ENCODE results near the gene ANKRA2. TPM values are rescaled to one million over a fixed set of nuclear protein-coding genes. Genes with fewer than 3 reads are reported as not detected.

ANKRA2 gene
- total RNA-seq, 4 donors from 2014 or later: 9.2 to 17.1 (median 12.7) TPM

- Histone ChIP-seq H3K4me1 (no peaks in the 10 kb centered on the region), H3K4me3 (no peak overlapping the region), H3K36me3 (no peaks in the 10 kb centered on the region), H3K9me3 (no peaks in the 10 kb centered on the region), H3K27ac (no peak overlapping the region), H3K27me3 (no peaks in the 10 kb centered on the region)
- intact Hi-C loops (cut with DNase I; ENCODE audit: low total_unique reads): no loop called here
- in situ Hi-C loops (cut with MboI; ENCODE audit: low sequenced_read_pairs in 4 of 4): no loop called here
- peak in 3 of 5 experiments; percentile 13 to 41 (median 28) for TF ChIP-seq CTCF (IDR thresholded peaks at IDR 0.05 in 4 of 5, conservative IDR thresholded peaks at IDR 0.05 in 1 of 5)
- TF ChIP-seq POLR2A (IDR thresholded peaks at IDR 0.05): no peak
- DNase-seq (no peak), ATAC-seq (no peak)
Measured at GRCh38 chr5:73596705-73597328, 31.4 kb upstream of the ANKRA2 start.

DNA sequence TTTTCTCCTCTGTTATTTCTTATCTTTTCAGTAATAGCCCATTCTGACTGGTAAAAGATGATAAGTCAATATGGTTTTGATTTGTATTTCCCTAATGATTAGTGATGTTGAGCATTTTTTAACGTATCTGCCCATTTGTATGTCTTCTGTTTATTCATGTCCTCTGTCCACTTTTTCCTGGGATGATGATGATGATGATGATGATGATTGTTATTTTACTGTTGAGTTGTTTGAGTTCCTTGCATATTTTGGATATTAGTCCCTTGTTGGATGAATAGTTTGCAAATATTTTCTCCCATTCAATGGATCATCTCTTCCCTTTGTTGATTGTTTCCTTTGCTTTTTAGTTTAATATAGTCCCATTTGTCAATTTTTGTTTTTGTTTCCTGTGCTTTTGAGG lies 27.1 kb upstream of the ANKRA2 start:
- H3K9me3 ChIP-seq: no peaks in the 10 kb centered on the region
- in situ Hi-C loops (cut with MboI; ENCODE audit: low sequenced_read_pairs in 4 of 4) (loop anchor here (5.0 kb wide), 1 partner anchor 200 kb away; no protein-coding TSS in a partner anchor), intact Hi-C loops (cut with DNase I; ENCODE audit: low total_unique reads) (no loop called here)
- H3K27me3 ChIP-seq: no peaks in the 10 kb centered on the region
- no peak overlapping the region for H3K4me3 ChIP-seq
- TF ChIP-seq POLR2A (IDR thresholded peaks at IDR 0.05) (no peak), CTCF (IDR thresholded peaks at IDR 0.05 in 4 of 5, conservative IDR thresholded peaks at IDR 0.05 in 1 of 5) (no peak)
- H3K4me1 ChIP-seq: no peaks in the 10 kb centered on the region
- no peak for DNase-seq
- no peak for ATAC-seq
- no peak overlapping the region for H3K27ac ChIP-seq
- H3K36me3 ChIP-seq: no peaks in the 10 kb centered on the region

GRCh38 chr5:73591698-73592501 lies 26.5 kb upstream of the ANKRA2 start:
- no peaks in the 10 kb centered on the region for H3K9me3 ChIP-seq
- no peak for ATAC-seq
- no peak overlapping the region for H3K27ac ChIP-seq
- H3K36me3 ChIP-seq: no peaks in the 10 kb centered on the region
- in situ Hi-C loops (cut with MboI; ENCODE audit: low sequenced_read_pairs in 4 of 4): loop anchor here (5.0 kb wide), 1 partner anchor 200 kb away; no protein-coding TSS in a partner anchor
- H3K4me3 ChIP-seq: no peak overlapping the region
- DNase-seq: no peak
- TF ChIP-seq POLR2A (IDR thresholded peaks at IDR 0.05): no peak
- no peak for TF ChIP-seq CTCF (IDR thresholded peaks at IDR 0.05 in 4 of 5, conservative IDR thresholded peaks at IDR 0.05 in 1 of 5)
- no peaks in the 10 kb centered on the region for H3K27me3 ChIP-seq
- H3K4me1 ChIP-seq: no peaks in the 10 kb centered on the region
- intact Hi-C loops (cut with DNase I; ENCODE audit: low total_unique reads): loop anchor here (1.0 to 2.0 kb wide), 2 partner anchors 101 to 200 kb away; no protein-coding TSS in a partner anchor

DNA sequence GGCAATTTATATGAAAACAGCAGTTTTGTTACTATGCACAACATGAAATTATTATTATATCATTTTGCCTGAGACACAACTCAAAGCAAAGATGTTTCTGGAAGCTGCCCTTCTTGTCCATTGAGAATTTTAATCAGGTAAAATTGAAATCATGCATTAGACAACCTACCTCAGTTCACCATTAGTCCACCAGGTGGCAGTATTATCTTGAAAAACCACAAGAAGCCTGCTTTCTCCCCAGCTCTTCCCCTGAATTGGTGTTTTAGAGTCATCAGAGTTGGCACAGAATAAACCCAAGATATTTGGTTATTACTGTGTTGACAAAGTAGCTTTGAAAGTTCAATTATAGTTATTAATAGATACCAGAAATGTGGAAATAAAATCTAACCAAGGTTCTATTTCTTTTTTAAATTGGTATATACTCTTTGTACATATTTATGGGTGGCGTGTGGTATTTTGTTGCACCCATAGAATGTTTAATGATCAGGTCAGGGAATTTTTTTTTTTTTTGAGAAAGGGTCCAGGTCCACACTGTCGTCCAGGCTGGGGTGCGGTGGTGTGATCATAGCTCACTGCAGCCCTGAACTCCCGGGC lies 25.8 kb upstream of the ANKRA2 start:
- TF ChIP-seq CTCF (IDR thresholded peaks at IDR 0.05 in 4 of 5, conservative IDR thresholded peaks at IDR 0.05 in 1 of 5) (peak; percentile 72 to 91 (median 79)), POLR2A (IDR thresholded peaks at IDR 0.05) (no peak)
- Histone ChIP-seq H3K27me3 (no peaks in the 10 kb centered on the region), H3K9me3 (no peaks in the 10 kb centered on the region), H3K36me3 (no peaks in the 10 kb centered on the region), H3K4me1 (no peaks in the 10 kb centered on the region), H3K27ac (no peak overlapping the region), H3K4me3 (no peak overlapping the region)
- ATAC-seq (peak; percentile 70 to 83), DNase-seq (peak in 1 of 2 donors; percentile 35)
- intact Hi-C loops (cut with DNase I; ENCODE audit: low total_unique reads): loop anchor here (1.0 to 2.0 kb wide), 2 partner anchors 102 to 201 kb away; no protein-coding TSS in a partner anchor
- in situ Hi-C loops (cut with MboI; ENCODE audit: low sequenced_read_pairs in 4 of 4): loop anchor here (5.0 kb wide), 1 partner anchor 201 kb away; no protein-coding TSS in a partner anchor
